ENCODE data around the gene MYRIP. TPM values are rescaled to one million over a fixed set of nuclear protein-coding genes. Genes with fewer than 3 reads are reported as not detected.

Gene MYRIP
- total RNA-seq, 1 donor from 2014 or later: 0.53 TPM

- Mint-ChIP-seq H3K36me3 (no peaks in the 10 kb centered on the region), H3K27ac (no peak overlapping the region), H3K4me1 (ENCODE audit: unreplicated experiment) (peaks cover 16% of the 10 kb centered on the region), H3K27me3 (no peaks in the 10 kb centered on the region), H3K9me3 (no peaks in the 10 kb centered on the region), H3K4me3 (no peak overlapping the region)
- TF ChIP-seq CTCF (conservative IDR thresholded peaks at IDR 0.05): no peak
- no peak for DNase-seq (ENCODE audit: extremely low spot score, unreplicated experiment)
Measured at GRCh38 chr3:39907981-39908380, 98.6 kb downstream of the MYRIP start.

GRCh38 chr3:39910135-39910534 is 100.7 kb downstream of the MYRIP start:
- no peaks in the 10 kb centered on the region for H3K9me3 Mint-ChIP-seq
- DNase-seq (ENCODE audit: extremely low spot score, unreplicated experiment): no peak
- TF ChIP-seq CTCF (conservative IDR thresholded peaks at IDR 0.05): no peak
- no peaks in the 10 kb centered on the region for H3K36me3 Mint-ChIP-seq
- no peak overlapping the region for H3K4me3 Mint-ChIP-seq
- no peaks in the 10 kb centered on the region for H3K27me3 Mint-ChIP-seq
- H3K4me1 Mint-ChIP-seq (ENCODE audit: unreplicated experiment): peaks cover 16% of the 10 kb centered on the region
- no peak overlapping the region for H3K27ac Mint-ChIP-seq

GRCh38 chr3:39910826-39911464 is 101.5 kb downstream of the MYRIP start:
- H3K4me3 Mint-ChIP-seq: no peak overlapping the region
- H3K4me1 Mint-ChIP-seq (ENCODE audit: unreplicated experiment): peaks cover 16% of the 10 kb centered on the region
- no peaks in the 10 kb centered on the region for H3K27me3 Mint-ChIP-seq
- no peaks in the 10 kb centered on the region for H3K9me3 Mint-ChIP-seq
- DNase-seq (ENCODE audit: extremely low spot score, unreplicated experiment): no peak
- no peak for TF ChIP-seq CTCF (conservative IDR thresholded peaks at IDR 0.05)
- H3K27ac Mint-ChIP-seq: no peak overlapping the region
- no peaks in the 10 kb centered on the region for H3K36me3 Mint-ChIP-seq

GRCh38 chr3:39911465-39912309 is 102.3 kb downstream of the MYRIP start:
- peak; percentile 16 for TF ChIP-seq CTCF (conservative IDR thresholded peaks at IDR 0.05)
- no peak for DNase-seq (ENCODE audit: extremely low spot score, unreplicated experiment)
- Mint-ChIP-seq H3K4me3 (no peak overlapping the region), H3K36me3 (no peaks in the 10 kb centered on the region), H3K27me3 (no peaks in the 10 kb centered on the region), H3K4me1 (ENCODE audit: unreplicated experiment) (peaks cover 16% of the 10 kb centered on the region), H3K9me3 (no peaks in the 10 kb centered on the region), H3K27ac (peak overlapping the region; percentile 29)

- H3K4me3 Mint-ChIP-seq: no peak overlapping the region
- H3K27me3 Mint-ChIP-seq: no peaks in the 10 kb centered on the region
- H3K9me3 Mint-ChIP-seq: no peaks in the 10 kb centered on the region
- TF ChIP-seq CTCF (conservative IDR thresholded peaks at IDR 0.05): no peak
- DNase-seq (ENCODE audit: extremely low spot score, unreplicated experiment): no peak
- H3K27ac Mint-ChIP-seq: no peak overlapping the region
- peaks cover 10% of the 10 kb centered on the region for H3K4me1 Mint-ChIP-seq (ENCODE audit: unreplicated experiment)
- no peaks in the 10 kb centered on the region for H3K36me3 Mint-ChIP-seq
Measured at GRCh38 chr3:39915027-39915426, 105.6 kb downstream of the MYRIP start.

All from type B pancreatic cell (in vitro differentiated cells).